ENCODE data around the gene MYMX.

Gene MYMX

GRCh38 chr6:44261581-44261980, 44.9 kb downstream of the MYMX start:
- DNase-seq (ENCODE audit: low spot score): no peak
- TF ChIP-seq CTCF (IDR thresholded peaks at IDR 0.05; ENCODE audit: extremely low read depth, missing control alignments): no peak

- no peak for TF ChIP-seq CTCF (IDR thresholded peaks at IDR 0.05; ENCODE audit: extremely low read depth, missing control alignments)
- DNase-seq (ENCODE audit: low spot score): no peak
These were observed 46.0 kb downstream of the MYMX start for GRCh38 chr6:44262467-44263353.

- peak; percentile 76 for DNase-seq (ENCODE audit: low spot score)
- no peak for TF ChIP-seq CTCF (IDR thresholded peaks at IDR 0.05; ENCODE audit: extremely low read depth, missing control alignments)
These were observed 46.8 kb downstream of the MYMX start for GRCh38 chr6:44263354-44264100.

- peak; percentile 78 for DNase-seq (ENCODE audit: low spot score)
- no peak for TF ChIP-seq CTCF (IDR thresholded peaks at IDR 0.05; ENCODE audit: extremely low read depth, missing control alignments)
These were observed 47.7 kb downstream of the MYMX start for GRCh38 chr6:44264154-44265006.

- peak; percentile 96 for DNase-seq (ENCODE audit: low spot score)
- TF ChIP-seq CTCF (IDR thresholded peaks at IDR 0.05; ENCODE audit: extremely low read depth, missing control alignments): peak; percentile 53
These were observed 48.4 kb downstream of the MYMX start, which contains the start of gene NFKBIE for GRCh38 chr6:44265007-44265721. Gene NFKBIE, minus strand, starts transcription at chr6:44265551. Its CDS starts 205 bp downstream, at chr6:44265346.

GRCh38 chr6:44265722-44266233, 49.1 kb downstream of the MYMX start:
- DNase-seq (ENCODE audit: low spot score): no peak
- no peak for TF ChIP-seq CTCF (IDR thresholded peaks at IDR 0.05; ENCODE audit: extremely low read depth, missing control alignments)
